Stomach (tissue), 9 donors: Measurements from ENCODE around the gene ELL2. TPM values are rescaled to one million over a fixed set of nuclear protein-coding genes. Genes with fewer than 3 reads are reported as not detected.
"Not testable (repeated sequence)": the region's sequence is repeated elsewhere in the genome, so short reads cannot be mapped to it uniquely, and the experiment has no call there.

Source experiments
- DNase-seq, 2 donors: peaks; one replicate each; pipeline versions ENCODE4 v3.0.0 to v3.0.0-alpha.2; 2013 to 2019
- H3K27ac ChIP-seq, 5 donors: fragments of 200-600 bp in 4 of 5; sonication (generic) in 4 of 5; one replicate each; pipeline ENCODE4 v1.5.1; 2013 to 2019; ENCODE audit warnings: mild to moderate bottlenecking in 1 of 5, moderate library complexity in 1 of 5
- H3K27me3 ChIP-seq, 3 donors: fragments of 200-600 bp; sonication (generic); one replicate each; pipeline ENCODE4 v1.5.1; 2017 to 2019; ENCODE audit warnings: mixed run types in 1 of 3
- H3K36me3 ChIP-seq, 4 donors: fragments of 200-600 bp; sonication (generic); 1 replicate in 3 of 4; 2 replicates in 1 of 4; pipeline ENCODE4 v1.5.1; 2016 to 2019
- H3K4me1 ChIP-seq, 4 donors: fragments of 200-600 bp; sonication (generic); one replicate each; pipeline ENCODE4 v1.5.1; 2016 to 2019
- H3K4me3 ChIP-seq, 4 donors: fragments of 200-600 bp; sonication (generic) in 3 of 4; one replicate each; pipeline ENCODE4 v1.5.1; 2016 to 2019; ENCODE audit warnings: mild to moderate bottlenecking in 1 of 4
- H3K9me3 ChIP-seq, 4 donors: fragments of 200-600 bp; sonication (generic); one replicate each; pipeline ENCODE4 v1.5.1; 2016 to 2019
- CTCF ChIP-seq, 7 experiments: fragments of 450-650 bp in 4 of 7; fragments of 200-600 bp in 3 of 7; sonication (generic) in 3 of 7; IDR thresholded peaks; one replicate each; pipeline ENCODE4 v1.5.1; 2016 to 2019; ENCODE audit warnings: antibody characterized with exemption in 7 of 7, control low read depth in 2 of 7, mild to moderate bottlenecking in 1 of 7
- EP300 ChIP-seq: sonication (generic); formaldehyde crosslinking; IDR thresholded peaks from one replicate; pipeline ENCODE4 v1.6.1; 2017; ENCODE audit warnings: antibody characterized with exemption
- POLR2A ChIP-seq, 4 donors: fragments of 450-650 bp; IDR thresholded peaks; one replicate each; pipeline ENCODE4 v1.6.1; 2016; ENCODE audit warnings: antibody characterized with exemption in 4 of 4, control low read depth in 2 of 4, mild to moderate bottlenecking in 1 of 4, moderate library complexity in 1 of 4
- POLR2AphosphoS5 ChIP-seq, 3 donors: sonication (generic); formaldehyde crosslinking; IDR thresholded peaks; one replicate each; pipeline ENCODE4 v1.6.1; 2016; ENCODE audit warnings: antibody characterized with exemption in 3 of 3
- WGBS, 5 donors: extraction: QIAGEN DNeasy Blood & Tissue Kit in 3 of 5; methylation state at CpG; one replicate each; pipeline versions ENCODE4 v1.1.5 to v1.1.7; 2013 to 2018; 5-methylcytosine and 5-hydroxymethylcytosine counted together
- intact Hi-C: fragments of 100-400 bp; cut with DNase I; formaldehyde crosslinking; loops from one replicate; pipeline ENCODE4 v1.15.1; 2023; ENCODE audit warnings: low total_unique reads
- polyA plus RNA-seq, 3 donors: library from polyadenylated mRNA; stranded (reverse); fragments of 200-250 nt; gene quantifications; one replicate each; pipeline ENCODE4 v1.2.3, GENCODE V29; 2013
- total RNA-seq, 5 donors: library from RNA; depleted of rRNA; stranded (reverse); fragments of >200 nt; gene quantifications; one replicate each; pipeline versions ENCODE4 v1.1.0 to v1.2.3, GENCODE V29; 2014 to 2016
- donor health status: healthy with polysubstance abuse.
- donor health status: Bipolar disorder and iron deficiency.
- donor health status: healthy.

ELL2 gene
- total and polyA plus RNA-seq, 8 donors = 24.7 to 279 (median 98.0) TPM

- WGBS, 5 donors = 81 to 89% (median 87%) methylated on average over 5 of the region's 5 CpGs
- H3K27me3 ChIP-seq = no peaks in the 10 kb centered on the region
- no peak for TF ChIP-seq EP300
- TF ChIP-seq CTCF (IDR thresholded peaks at IDR 0.05) = no peak
- no peak for TF ChIP-seq POLR2AphosphoS5 (IDR thresholded peaks at IDR 0.05)
- no peak for TF ChIP-seq POLR2A (IDR thresholded peaks at IDR 0.05)
- H3K27ac ChIP-seq = no peak overlapping the region
- intact Hi-C loops = no loop called here
- H3K36me3 ChIP-seq = peaks cover 5 to 89% (median 48%) of the 10 kb centered on the region in 4 donors
- DNase-seq = no peak
- H3K4me1 ChIP-seq = peaks cover 9 to 67% (median 33%) of the 10 kb centered on the region in 4 donors
- no peaks in the 10 kb centered on the region for H3K9me3 ChIP-seq
- H3K4me3 ChIP-seq = no peak overlapping the region
Observed at GRCh38 chr5:95907740-95908706, 53.6 kb downstream of the ELL2 start.

GRCh38 chr5:95907067-95907705, 54.5 kb downstream of the ELL2 start:
- 46 to 69% (median 56%) methylated on average over 5 of the region's 5 CpGs for WGBS, 5 donors
- H3K9me3 ChIP-seq = no peaks in the 10 kb centered on the region
- H3K27ac ChIP-seq = no peak overlapping the region
- TF ChIP-seq CTCF (IDR thresholded peaks at IDR 0.05) (no peak), POLR2AphosphoS5 (IDR thresholded peaks at IDR 0.05) (no peak), EP300 (no peak), POLR2A (IDR thresholded peaks at IDR 0.05) (no peak)
- intact Hi-C loops = no loop called here
- no peak for DNase-seq
- H3K4me1 ChIP-seq = peaks cover 10 to 71% (median 40%) of the 10 kb centered on the region in 4 donors
- H3K36me3 ChIP-seq = peaks cover 5 to 85% (median 39%) of the 10 kb centered on the region in 4 donors
- H3K4me3 ChIP-seq = no peak overlapping the region
- no peaks in the 10 kb centered on the region for H3K27me3 ChIP-seq

GRCh38 chr5:95906398-95906797, 55.3 kb downstream of the ELL2 start:
- H3K36me3 ChIP-seq = peaks cover 5 to 77% (median 32%) of the 10 kb centered on the region in 4 donors
- H3K27ac ChIP-seq, H3K4me3 ChIP-seq, DNase-seq, H3K27me3 ChIP-seq, H3K9me3 ChIP-seq, intact Hi-C loops: not testable (repeated sequence)
- peaks cover 10 to 69% (median 42%) of the 10 kb centered on the region in 4 donors for H3K4me1 ChIP-seq
- WGBS, 5 donors = 40 to 74% (median 51%) methylated on average over 3 of the region's 3 CpGs

GRCh38 chr5:95904827-95905226, 56.8 kb downstream of the ELL2 start:
- intact Hi-C loops = no loop called here
- H3K4me1 ChIP-seq = peaks cover 10 to 80% (median 48%) of the 10 kb centered on the region in 4 donors
- DNase-seq = no peak
- H3K27ac ChIP-seq = no peak overlapping the region
- TF ChIP-seq EP300 (no peak), POLR2A (IDR thresholded peaks at IDR 0.05) (no peak), CTCF (IDR thresholded peaks at IDR 0.05) (no peak)
- 85 to 95% (median 89%) methylated on average over 5 of the region's 5 CpGs for WGBS, 5 donors
- H3K36me3 ChIP-seq = peaks cover 5 to 74% (median 28%) of the 10 kb centered on the region in 4 donors
- H3K9me3 ChIP-seq = no peaks in the 10 kb centered on the region
- H3K27me3 ChIP-seq = no peaks in the 10 kb centered on the region
- H3K4me3 ChIP-seq = no peak overlapping the region
